K562 (cell line): ENCODE measurements around the gene SLC2A6. TPM values are rescaled to one million over a fixed set of nuclear protein-coding genes. Genes with fewer than 3 reads are reported as not detected.

ENCODE experiments used
- ATAC-seq: fragments of 200-7000 bp; cut with Tn5 transposase; 3 replicates; pipeline ENCODE4 v1.9.1; 2020; ENCODE audit warnings: moderate library complexity
- BruUV-seq: library from RNA; stranded (reverse); fragments of 400-500 nt; replicated peaks from 2 replicates; lab custom pipeline; 2021; lab: Mats Ljungman, UMichigan
- CTCF ChIA-PET: fragments of 300-600 bp; formaldehyde crosslinking; extraction: SDS; loops from one replicate; lab custom pipeline; 2021; ENCODE audit warnings: low intra/inter-chr PET ratio; lab: Yijun Ruan, JAX
- POLR2A ChIA-PET: fragments of 300-600, 350-650 bp; sonication (Branson Sonifier 250); formaldehyde crosslinking; extraction: SDS; loops from one replicate; lab custom pipeline; 2021; ENCODE audit warnings: antibody characterized with exemption, inconsistent platforms; lab: Yijun Ruan, JAX
- DNase-seq, 4 experiments: peaks; one replicate each; pipeline versions ENCODE4 v3.0.0 to v3.0.0-alpha.2; 2011 to 2018; ENCODE audit warnings: low spot score in 3 of 4, mixed read lengths in 3 of 4; ENCODE audit errors: extremely low read depth in 1 of 4
- FAIRE-seq: peaks from 2 replicates; lab custom pipeline; 2011; peaks lifted over from hg19 to GRCh38; lab: Jason Lieb, UNC
- H2AFZ ChIP-seq: 2 replicates; pipeline ENCODE4 v1.6.0; 2011; ENCODE audit warnings: low read depth, low read length, control low read depth, inconsistent platforms
- H3K27ac ChIP-seq: fragments of 200-600 bp; 3 replicates; pipeline ENCODE4 v1.8.0; 2011; ENCODE audit warnings: low read depth, mild to moderate bottlenecking, control low read depth, inconsistent platforms, low read length, moderate library complexity, mixed read lengths; ENCODE audit errors: extremely low read depth
- H3K27me3 ChIP-seq, 2 experiments: fragments of 300-600 bp in 1 of 2; 2 replicates in 1 of 2; 3 replicates in 1 of 2; pipeline versions ENCODE4 v1.6.0 to v1.8.0; 2011; ENCODE audit warnings: inconsistent platforms in 2 of 2, low read length in 2 of 2, mild to moderate bottlenecking in 1 of 2, mixed read lengths in 1 of 2, moderate library complexity in 1 of 2; ENCODE audit not compliant: control insufficient read depth in 2 of 2, insufficient read depth in 2 of 2
- H3K36me3 ChIP-seq: fragments of 300-600 bp; 3 replicates; pipeline ENCODE4 v1.8.0; 2011; ENCODE audit warnings: mild to moderate bottlenecking, low read length, inconsistent platforms; ENCODE audit not compliant: control insufficient read depth, insufficient read depth
- H3K4me1 ChIP-seq, 2 experiments: fragments of 200-600 bp in 1 of 2; replicated peaks in 1 of 2; 2 replicates in 1 of 2; 3 replicates in 1 of 2; pipeline versions ENCODE4 v1.5.1 to v1.8.0; 2011; ENCODE audit warnings: inconsistent platforms in 2 of 2, low read length in 2 of 2, mild to moderate bottlenecking in 1 of 2, mixed read lengths in 1 of 2, moderate library complexity in 1 of 2; ENCODE audit not compliant: control insufficient read depth in 2 of 2, insufficient read depth in 2 of 2
- H3K4me2 ChIP-seq: 2 replicates; pipeline ENCODE4 v1.6.1; 2011; ENCODE audit warnings: low read length, control low read depth, inconsistent platforms, mixed read lengths; ENCODE audit not compliant: insufficient read depth
- H3K4me3 ChIP-seq: fragments of 200-600 bp; sonication (generic), shearing (Covaris generic); 2 replicates; pipeline ENCODE4 v1.5.1; 2016; ENCODE audit warnings: control low read depth, inconsistent platforms
- H3K79me2 ChIP-seq: fragments of 200-600 bp; 3 replicates; pipeline ENCODE4 v1.8.0; 2011; ENCODE audit warnings: low read length, inconsistent platforms; ENCODE audit not compliant: control insufficient read depth, insufficient read depth
- H3K9ac ChIP-seq, 2 experiments: 2 replicates each; pipeline versions ENCODE4 v1.6.0 to v1.6.1; 2011; ENCODE audit warnings: low read depth in 2 of 2, low read length in 2 of 2, control low read depth in 1 of 2, inconsistent platforms in 1 of 2, mild to moderate bottlenecking in 1 of 2, mixed read lengths in 1 of 2; ENCODE audit not compliant: insufficient read depth in 1 of 2
- H3K9me1 ChIP-seq: one replicate; pipeline ENCODE4 v1.6.0; 2011; ENCODE audit warnings: inconsistent platforms, mild to moderate bottlenecking, low read length, moderate library complexity; ENCODE audit not compliant: control insufficient read depth, insufficient read depth
- H3K9me3 ChIP-seq: replicated peaks from 2 replicates; pipeline ENCODE4 v1.5.1; 2011; ENCODE audit warnings: low read depth, low read length, inconsistent platforms; ENCODE audit not compliant: control insufficient read depth, insufficient read depth
- H4K20me1 ChIP-seq: replicated peaks from 2 replicates; pipeline ENCODE4 v1.6.1; 2011; ENCODE audit warnings: low read length, inconsistent platforms, mixed read lengths; ENCODE audit not compliant: control insufficient read depth, insufficient read depth
- CBX1 ChIP-seq: sonication (generic); IDR thresholded peaks from 2 replicates; pipeline ENCODE4 v1.6.1; 2016; ENCODE audit warnings: antibody characterized with exemption, low read depth, mild to moderate bottlenecking
- CHD2 ChIP-seq: IDR thresholded peaks from 2 replicates; pipeline ENCODE4 v1.6.1; 2011; ENCODE audit warnings: low read depth, low read length
- DMBX1 ChIP-seq: fragments of 250-450 bp; sonication (Bioruptor Pico); IDR thresholded peaks from 2 replicates; pipeline ENCODE4 v1.8.0; 2022; ENCODE audit warnings: inconsistent platforms, mild to moderate bottlenecking, moderate library complexity, borderline replicate concordance
- HDAC3 ChIP-seq: fragments of 450-650 bp; IDR thresholded peaks from 2 replicates; pipeline ENCODE4 v1.6.1; 2018; ENCODE audit warnings: borderline replicate concordance, mild to moderate bottlenecking, moderate library complexity; ENCODE audit not compliant: partially characterized antibody
- JUN ChIP-seq, 2 experiments: sonication (generic) in 1 of 2; formaldehyde crosslinking in 1 of 2; IDR thresholded peaks; 2 replicates each; pipeline versions ENCODE4 v1.6.1 to v1.8.0; 2012 to 2022; ENCODE audit warnings: borderline replicate concordance in 2 of 2, mild to moderate bottlenecking in 2 of 2, improper control_type of control experiment in 1 of 2, low read depth in 1 of 2, low read length in 1 of 2, missing genetic modification reagents in 1 of 2
- NCOR1 ChIP-seq: fragments of 450-650 bp; IDR thresholded peaks from 2 replicates; pipeline ENCODE4 v1.6.1; 2016; ENCODE audit warnings: mild to moderate bottlenecking, moderate library complexity
- NFRKB ChIP-seq: fragments of 450-650 bp; IDR thresholded peaks from 2 replicates; pipeline ENCODE4 v1.6.1; 2016; ENCODE audit warnings: low read depth
- PPARD ChIP-seq: fragments of 250-450 bp; sonication (Bioruptor Pico); IDR thresholded peaks from 2 replicates; pipeline ENCODE4 v1.8.0; 2022; ENCODE audit warnings: inconsistent platforms, mild to moderate bottlenecking, moderate library complexity
- SRSF9 ChIP-seq: fragments of 200-400 bp; formaldehyde crosslinking; IDR thresholded peaks from 2 replicates; pipeline ENCODE4 v1.6.1; 2017; ENCODE audit warnings: low read depth, low read length, borderline replicate concordance
- TBP ChIP-seq: optimal IDR thresholded peaks from 2 replicates; pipeline ENCODE3; 2011; ENCODE audit warnings: low read depth, low read length, improper control_type of control experiment
- XRCC5 ChIP-seq: fragments of 200-400 bp; formaldehyde crosslinking; IDR thresholded peaks from 2 replicates; pipeline ENCODE4 v1.6.1; 2017; ENCODE audit warnings: low read depth, mild to moderate bottlenecking, low read length
- ZBTB43 ChIP-seq: sonication (generic); formaldehyde crosslinking; IDR thresholded peaks from 2 replicates; pipeline ENCODE4 v1.8.0; 2023; ENCODE audit warnings: mild to moderate bottlenecking, missing genetic modification reagents
- ZBTB8A ChIP-seq: fragments of 450-650 bp; IDR thresholded peaks from 2 replicates; pipeline ENCODE4 v1.6.1; 2018; ENCODE audit warnings: mild to moderate bottlenecking, moderate library complexity; ENCODE audit not compliant: partially characterized antibody
- ZNF282 ChIP-seq: sonication (generic); formaldehyde crosslinking; IDR thresholded peaks from 2 replicates; pipeline ENCODE4 v1.8.1; 2023; ENCODE audit warnings: missing genetic modification reagents
- ZNF445 ChIP-seq: fragments of 250-450 bp; sonication (Bioruptor Pico); IDR thresholded peaks from 2 replicates; pipeline ENCODE4 v1.4.0; 2020; ENCODE audit warnings: low read depth, mild to moderate bottlenecking, moderate library complexity
- ZNF586 ChIP-seq: fragments of 450-650 bp; formaldehyde crosslinking; conservative IDR thresholded peaks from 2 replicates; pipeline ENCODE4 v1.4.0; 2020; ENCODE audit warnings: mild to moderate bottlenecking, moderate library complexity
- WGBS: fragments of 100-300 bp; shearing (Covaris generic); methylation state at CpG from one replicate; pipeline ENCODE4 v1.1.6; 2016; ENCODE audit warnings: low coverage, mixed read lengths; ENCODE audit not compliant: insufficient coverage; ENCODE audit errors: missing lambda C conversion rate; 5-methylcytosine and 5-hydroxymethylcytosine counted together
- in situ Hi-C: fragments of 300-500 bp; cut with MboI; formaldehyde crosslinking; loops from 4 replicates; pipeline ENCODE4 v1.15.0; 2018; ENCODE audit warnings: inconsistent platforms, mixed read lengths
- intact Hi-C: fragments of 100-400 bp; cut with micrococcal nuclease; formaldehyde crosslinking; loops from 2 replicates; pipeline ENCODE4 v1.14.2; 2022
- polyA plus RNA-seq, 8 experiments: library from polyadenylated mRNA; depleted of rRNA in 4 of 8; stranded (reverse) in 5 of 8; unstranded in 3 of 8; fragments of >200 nt; fragmentation: Nextera tagmentation in 2 of 8; fragmentation: Illumina TruSeq in 1 of 8; extraction: Ambion mirVana in 2 of 8; extraction: Trizol in 1 of 8; gene quantifications; 2 replicates each; pipeline versions ENCODE4 v1.2.1 to v1.2.3, GENCODE V29; 2011 to 2014; ENCODE audit warnings: inconsistent platforms in 1 of 8, missing spikeins in 1 of 8
- total RNA-seq, 7 experiments: library from RNA; depleted of rRNA in 6 of 7; stranded (reverse); fragments of >200 nt in 6 of 7; fragmentation: Illumina TruSeq in 2 of 7; extraction: Trizol in 2 of 7; gene quantifications; 2 replicates each; pipeline versions ENCODE4 v1.2.1 to v1.2.3, GENCODE V29; 2011 to 2021; ENCODE audit warnings: low replicate concordance in 1 of 7

The SLC2A6 gene
- total and polyA plus RNA-seq, 9 of the 15 experiments (the other 6 are each of a cell fraction or from before 2014, with no cell fraction given) = 0.04 to 0.38 (median 0.09) TPM; not detected in 3

GRCh38 chr9:133477461-133477860 lies 1.4 kb downstream of the SLC2A6 start:
- H3K4me1 ChIP-seq = peaks cover 0 to 42% of the 10 kb centered on the region in 2 experiments; a peak in 3 of 5 replicates
- H3K4me3 ChIP-seq = no peak overlapping the region
- H3K79me2 ChIP-seq = no peaks in the 10 kb centered on the region
- WGBS = 30% methylated on average over 4 of the region's 4 CpGs
- H3K9me3 ChIP-seq = no peaks in the 10 kb centered on the region
- H3K36me3 ChIP-seq = no peaks in the 10 kb centered on the region
- H3K9ac ChIP-seq = no peak overlapping the region
- no peak for TF ChIP-seq ZBTB8A
- no peak for TF ChIP-seq JUN (IDR thresholded peaks at IDR 0.05; ENCODE audit: borderline replicate concordance, low read depth, low read length)
- TF ChIP-seq JUN (CRISPR knock-in tag; IDR thresholded peaks at IDR 0.05; ENCODE audit: borderline replicate concordance) = no peak
- TF ChIP-seq ZNF586 (CRISPR knock-in tag) = no peak
- no peak for TF ChIP-seq CHD2
- no peak for TF ChIP-seq XRCC5
- no peak for TF ChIP-seq NFRKB
- TF ChIP-seq ZBTB43 (CRISPR knock-in tag) = no peak
- TF ChIP-seq NCOR1 = no peak
- TF ChIP-seq TBP = no peak
- TF ChIP-seq CBX1 = no peak
- TF ChIP-seq ZNF282 = no peak
- no peak for TF ChIP-seq ZNF445 (CRISPR knock-in tag)
- no peak for TF ChIP-seq PPARD (CRISPR knock-in tag)
- TF ChIP-seq DMBX1 (CRISPR knock-in tag) = no peak
- no peak for TF ChIP-seq SRSF9
- no peak for TF ChIP-seq HDAC3
- no peak for ATAC-seq
- H3K27ac ChIP-seq = no peak overlapping the region
- POLR2A ChIA-PET = interaction anchor here (1.0 kb wide), 1 partner anchor 102 kb away, joined by 3 read pairs; no protein-coding TSS in a partner anchor
- H3K4me2 ChIP-seq = no peak overlapping the region
- DNase-seq = no peak
- no TSS peak for BruUV-seq
- H3K27me3 ChIP-seq = peaks cover 18 to 56% of the 10 kb centered on the region in 2 experiments
- no peaks in the 10 kb centered on the region for H3K9me1 ChIP-seq
- FAIRE-seq = no peak
- intact Hi-C loops = no loop called here
- H2AFZ ChIP-seq = no peak overlapping the region
- in situ Hi-C loops = no loop called here
- peaks cover 19% of the 10 kb centered on the region for H4K20me1 ChIP-seq
- CTCF ChIA-PET = no interaction called here
